ENCODE results near the gene FOS. TPM values are rescaled to one million over a fixed set of nuclear protein-coding genes. Genes with fewer than 3 reads are reported as not detected.

Gene FOS
- total RNA-seq, 1 experiment from 2014 or later: 23.9 TPM

- ATAC-seq (peak; percentile 14), DNase-seq (ENCODE audit: low spot score) (peak; percentile 78)
- Mint-ChIP-seq H3K9me3 (no peaks in the 10 kb centered on the region), H3K4me1 (peaks cover 30% of the 10 kb centered on the region), H3K4me3 (peak overlapping the region; percentile 88), H3K27me3 (ENCODE audit: low read depth) (peaks cover 35% of the 10 kb centered on the region), H3K36me3 (peaks cover 18% of the 10 kb centered on the region), H3K27ac (peak overlapping the region; percentile 97)
- ChIA-PET POLR2A (interaction anchor here (1.1 to 3.2 kb wide), 5 partner anchors 10 to 151 kb away, joined by 4 to 34 read pairs (median 7); partner anchors contain the start of gene NEK9), CTCF (interaction anchor here (0.7 to 1.9 kb wide), 3 partner anchors 18 to 19 kb away, joined by 3 to 7 read pairs (median 4); no protein-coding TSS in a partner anchor)
- no peak for TF ChIP-seq ZNF138 (CRISPR knock-in tag; conservative IDR thresholded peaks at IDR 0.05)
- no peak for TF ChIP-seq HMGA2 (CRISPR knock-in tag; IDR thresholded peaks at IDR 0.05)
- no peak for TF ChIP-seq ZNF416 (CRISPR knock-in tag; IDR thresholded peaks at IDR 0.05)
- no peak for TF ChIP-seq PRDM15 (CRISPR knock-in tag; IDR thresholded peaks at IDR 0.05)
- no peak for TF ChIP-seq ZNF671 (CRISPR knock-in tag; IDR thresholded peaks at IDR 0.05)
- TF ChIP-seq ZBTB43 (CRISPR knock-in tag; IDR thresholded peaks at IDR 0.05): no peak
- no peak for TF ChIP-seq PREB (CRISPR knock-in tag; IDR thresholded peaks at IDR 0.05; ENCODE audit: borderline replicate concordance)
- TF ChIP-seq CDX4 (CRISPR knock-in tag; IDR thresholded peaks at IDR 0.05; ENCODE audit: borderline replicate concordance): no peak
- TF ChIP-seq ATF6 (CRISPR knock-in tag; IDR thresholded peaks at IDR 0.05): no peak
- TF ChIP-seq TEAD4 (CRISPR knock-in tag; IDR thresholded peaks at IDR 0.05): no peak
- peak; percentile 20; the same call in 1 of the 2 replicates for TF ChIP-seq FOXP1 (CRISPR knock-in tag; IDR thresholded peaks at IDR 0.05; ENCODE audit: borderline replicate concordance)
- no peak for TF ChIP-seq E2F4 (CRISPR knock-in tag; IDR thresholded peaks at IDR 0.05; ENCODE audit: borderline replicate concordance, low read depth)
- no peak for TF ChIP-seq ZNF219 (CRISPR knock-in tag; IDR thresholded peaks at IDR 0.05; ENCODE audit: borderline replicate concordance)
- no peak for TF ChIP-seq ATF1 (CRISPR knock-in tag; IDR thresholded peaks at IDR 0.05)
- no peak for TF ChIP-seq ZBTB21 (CRISPR knock-in tag; IDR thresholded peaks at IDR 0.05; ENCODE audit: borderline replicate concordance)
- TF ChIP-seq ATF3 (CRISPR knock-in tag; conservative IDR thresholded peaks at IDR 0.05): no peak
- peak; percentile 90; the same call in 1 of the 2 replicates for TF ChIP-seq TP53 (CRISPR knock-in tag; IDR thresholded peaks at IDR 0.05)
- no peak for TF ChIP-seq ELF4 (CRISPR knock-in tag; IDR thresholded peaks at IDR 0.05; ENCODE audit: low read depth)
- TF ChIP-seq AFF4 (CRISPR knock-in tag; IDR thresholded peaks at IDR 0.05; ENCODE audit: borderline replicate concordance): 0 out of 2 replicates have a peak, but pooled peaks have one; percentile 61
- TF ChIP-seq ZNF317 (CRISPR knock-in tag; IDR thresholded peaks at IDR 0.05; ENCODE audit: borderline replicate concordance, low read depth): no peak
- TF ChIP-seq GRHL2 (CRISPR knock-in tag; IDR thresholded peaks at IDR 0.05; ENCODE audit: insufficient replicate concordance, severe bottlenecking): no peak
These were observed 1.4 kb upstream of the FOS start for GRCh38 chr14:75277008-75277814.

All from WTC11 (cell line).